Effector memory CD4-positive, alpha-beta T cell (primary cell): ENCODE data around the gene GPD1.

ENCODE experiments used
- DNase-seq, 3 donors: peaks; one replicate each; pipeline ENCODE4 v3.0.0-alpha.2; 2020
- H3K27ac ChIP-seq: 2 replicates; pipeline ENCODE4 v1.7.0; 2013; ENCODE audit warnings: mild to moderate bottlenecking, low read length, moderate library complexity; ENCODE audit not compliant: insufficient read depth, poor library complexity, severe bottlenecking
- H3K27me3 ChIP-seq: replicated peaks from 2 replicates; pipeline ENCODE4 v1.7.0; 2013; ENCODE audit warnings: mild to moderate bottlenecking, low read length; ENCODE audit not compliant: insufficient read depth, control insufficient read depth, poor library complexity, severe bottlenecking
- H3K36me3 ChIP-seq: 2 replicates; pipeline ENCODE4 v1.7.0; 2013; ENCODE audit warnings: mild to moderate bottlenecking, low read length, moderate library complexity; ENCODE audit not compliant: control insufficient read depth, insufficient read depth
- H3K4me1 ChIP-seq: 2 replicates; pipeline ENCODE4 v1.7.0; 2013; ENCODE audit warnings: low read length, mild to moderate bottlenecking; ENCODE audit not compliant: control insufficient read depth, insufficient read depth, poor library complexity, severe bottlenecking
- H3K4me3 ChIP-seq: 2 replicates; pipeline ENCODE4 v1.7.0; 2013; ENCODE audit warnings: low read length, low read depth, mild to moderate bottlenecking; ENCODE audit not compliant: insufficient read depth, poor library complexity, severe bottlenecking
- H3K9me3 ChIP-seq: 2 replicates; pipeline ENCODE4 v1.7.0; 2013; ENCODE audit warnings: mild to moderate bottlenecking, low read length, moderate library complexity; ENCODE audit not compliant: control insufficient read depth

GPD1 gene

GRCh38 chr12:50099302-50100008, 4.4 kb upstream of the GPD1 start:
- Histone ChIP-seq H3K9me3 (no peaks in the 10 kb centered on the region), H3K27me3 (no peaks in the 10 kb centered on the region), H3K36me3 (peaks cover 52% of the 10 kb centered on the region), H3K27ac (no peak overlapping the region), H3K4me3 (no peak overlapping the region), H3K4me1 (no peaks in the 10 kb centered on the region)
- no peak for DNase-seq

- no peak overlapping the region for H3K27ac ChIP-seq
- H3K9me3 ChIP-seq: no peaks in the 10 kb centered on the region
- peaks cover 41% of the 10 kb centered on the region for H3K36me3 ChIP-seq
- no peaks in the 10 kb centered on the region for H3K27me3 ChIP-seq
- no peak for DNase-seq
- no peak overlapping the region for H3K4me3 ChIP-seq
- no peaks in the 10 kb centered on the region for H3K4me1 ChIP-seq
These were observed 3.2 kb upstream of the GPD1 start for GRCh38 chr12:50100561-50100960.

GRCh38 chr12:50101663-50102062, 2.1 kb upstream of the GPD1 start:
- no peak overlapping the region for H3K4me3 ChIP-seq
- no peak overlapping the region for H3K27ac ChIP-seq

DNA sequence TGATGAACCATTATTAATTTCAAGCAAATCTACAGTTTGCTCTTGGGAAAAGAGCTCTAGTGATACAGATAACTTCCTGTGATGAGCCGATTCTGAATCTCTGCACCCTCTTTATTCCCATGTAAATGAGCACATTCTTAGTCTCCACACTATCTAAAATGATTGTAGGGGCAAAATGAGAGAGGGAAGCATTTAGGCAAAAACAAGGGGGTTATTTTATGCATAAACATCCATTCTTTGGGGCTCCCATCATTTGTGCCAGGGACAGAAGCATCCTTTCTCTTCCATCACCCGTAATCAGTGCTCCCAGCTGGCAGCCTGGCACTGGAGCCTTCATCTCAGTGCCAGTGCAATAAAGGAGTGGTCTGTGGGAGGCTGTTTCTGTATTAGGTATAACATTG, 1.7 kb upstream of the GPD1 start:
- Histone ChIP-seq H3K27me3 (no peaks in the 10 kb centered on the region), H3K9me3 (no peaks in the 10 kb centered on the region), H3K27ac (no peak overlapping the region), H3K4me3 (no peak overlapping the region), H3K4me1 (no peaks in the 10 kb centered on the region), H3K36me3 (peaks cover 25% of the 10 kb centered on the region)
- DNase-seq: no peak

More at GRCh38 chr12:50101663-50102062, 2.1 kb upstream of the GPD1 start:
- no peaks in the 10 kb centered on the region for H3K27me3 ChIP-seq
- no peaks in the 10 kb centered on the region for H3K9me3 ChIP-seq
- DNase-seq: no peak
- H3K36me3 ChIP-seq: peaks cover 30% of the 10 kb centered on the region
- H3K4me1 ChIP-seq: no peaks in the 10 kb centered on the region

- Histone ChIP-seq H3K4me1 (no peaks in the 10 kb centered on the region), H3K36me3 (peaks cover 23% of the 10 kb centered on the region), H3K27me3 (no peaks in the 10 kb centered on the region), H3K9me3 (no peaks in the 10 kb centered on the region), H3K27ac (no peak overlapping the region), H3K4me3 (no peak overlapping the region)
- DNase-seq: no peak
These were observed 1.0 kb upstream of the GPD1 start for GRCh38 chr12:50102646-50103309.

- Histone ChIP-seq H3K4me3 (no peak overlapping the region), H3K27ac (no peak overlapping the region), H3K4me1 (no peaks in the 10 kb centered on the region), H3K9me3 (no peaks in the 10 kb centered on the region), H3K36me3 (peaks cover 17% of the 10 kb centered on the region), H3K27me3 (no peaks in the 10 kb centered on the region)
- no peak for DNase-seq
These were observed 457 bp upstream of the GPD1 start for GRCh38 chr12:50103351-50103750.

GRCh38 chr12:50104417-50105366, 884 bp downstream of the GPD1 start:
- no peak overlapping the region for H3K27ac ChIP-seq
- no peak overlapping the region for H3K4me3 ChIP-seq
- H3K27me3 ChIP-seq: no peaks in the 10 kb centered on the region
- H3K36me3 ChIP-seq: peaks cover 4% of the 10 kb centered on the region
- H3K4me1 ChIP-seq: no peaks in the 10 kb centered on the region
- H3K9me3 ChIP-seq: no peaks in the 10 kb centered on the region
- no peak for DNase-seq

DNA sequence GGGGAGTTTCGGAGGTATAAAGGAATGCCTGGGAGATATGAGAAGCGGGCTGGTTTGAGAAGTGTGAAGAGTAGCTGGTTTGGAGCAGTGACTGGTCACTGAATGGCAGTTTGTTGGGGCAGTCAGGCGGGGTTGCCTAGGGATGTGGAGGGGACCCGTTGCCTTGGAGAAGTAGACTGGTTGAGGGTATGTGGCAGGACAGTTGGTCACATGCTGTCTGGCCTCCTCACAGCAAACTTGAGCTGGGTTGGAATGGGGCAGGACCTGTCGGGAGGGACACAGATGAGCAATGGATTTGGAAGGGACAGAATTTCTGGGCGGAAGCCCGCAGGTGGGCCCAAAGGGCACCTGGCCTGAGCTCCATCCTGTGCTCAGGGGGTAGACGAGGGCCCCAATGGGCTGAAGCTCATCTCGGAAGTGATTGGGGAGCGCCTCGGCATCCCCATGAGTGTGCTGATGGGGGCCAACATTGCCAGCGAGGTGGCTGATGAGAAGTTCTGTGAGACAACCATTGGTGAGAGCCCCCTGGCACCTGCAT, 2.2 kb downstream of the GPD1 start:
- no peak overlapping the region for H3K27ac ChIP-seq
- no peaks in the 10 kb centered on the region for H3K4me1 ChIP-seq
- H3K27me3 ChIP-seq: no peaks in the 10 kb centered on the region
- no peak overlapping the region for H3K4me3 ChIP-seq
- no peaks in the 10 kb centered on the region for H3K9me3 ChIP-seq
- DNase-seq: no peak
- H3K36me3 ChIP-seq: no peaks in the 10 kb centered on the region

DNA sequence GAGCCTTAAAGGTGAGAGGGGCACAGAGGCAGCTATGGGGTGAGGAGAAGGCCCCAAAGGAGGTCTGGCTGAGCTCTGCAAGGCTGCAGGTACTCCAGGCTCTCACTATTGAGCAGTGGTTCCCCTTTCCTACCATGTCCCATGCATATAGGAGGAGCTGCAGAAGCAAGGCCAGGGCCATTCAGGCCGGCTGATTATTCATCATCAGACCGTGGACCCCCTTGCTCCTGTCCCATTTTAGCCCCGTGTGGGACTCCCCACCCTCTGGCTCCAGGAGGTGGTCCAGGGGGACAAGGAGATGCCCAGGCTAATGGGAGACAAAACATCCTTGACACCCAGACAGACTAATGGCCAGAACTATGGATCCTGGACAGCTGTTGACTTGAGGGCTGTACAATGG, 3.1 kb downstream of the GPD1 start:
- no peaks in the 10 kb centered on the region for H3K4me1 ChIP-seq
- no peaks in the 10 kb centered on the region for H3K36me3 ChIP-seq
- no peak overlapping the region for H3K27ac ChIP-seq
- no peak overlapping the region for H3K4me3 ChIP-seq
- H3K27me3 ChIP-seq: no peaks in the 10 kb centered on the region
- no peaks in the 10 kb centered on the region for H3K9me3 ChIP-seq
- no peak for DNase-seq
